H1 (cell line): Measurements from ENCODE around the gene SPOP. TPM values are rescaled to one million over a fixed set of nuclear protein-coding genes. Genes with fewer than 3 reads are reported as not detected.

Experiments used
- BCL11A ChIP-seq, 2 experiments: IDR thresholded peaks; one replicate each; pipeline ENCODE4 v1.6.1; 2011; ENCODE audit warnings: low read depth in 2 of 2, low read length in 2 of 2, mild to moderate bottlenecking in 2 of 2
- EZH2 ChIP-seq: fragments of 200-600 bp; sonication (generic); IDR thresholded peaks from 2 replicates; pipeline ENCODE4 v1.7.1; 2012; ENCODE audit warnings: low read depth, mild to moderate bottlenecking, moderate library complexity, low read length, inconsistent platforms; ENCODE audit not compliant: severe bottlenecking
- HDAC2 ChIP-seq, 2 experiments: fragments of 300-600 bp in 1 of 2; sonication (generic) in 1 of 2; IDR thresholded peaks; 2 replicates each; pipeline ENCODE4 v1.6.1; 2011 to 2012; ENCODE audit warnings: low read depth in 2 of 2, low read length in 2 of 2, mild to moderate bottlenecking in 2 of 2, moderate library complexity in 2 of 2, borderline replicate concordance in 1 of 2, inconsistent platforms in 1 of 2
- SAP30 ChIP-seq: fragments of 300-600 bp; sonication (generic); IDR thresholded peaks from 2 replicates; pipeline ENCODE4 v1.7.1; 2012; ENCODE audit warnings: low read length, moderate library complexity, mild to moderate bottlenecking, inconsistent platforms; ENCODE audit not compliant: insufficient read depth, insufficient replicate concordance
- polyA plus RNA-seq, 7 experiments: library from polyadenylated mRNA; depleted of rRNA in 3 of 7; stranded (reverse) in 5 of 7; unstranded in 2 of 7; fragments of >200 nt in 5 of 7; fragments of 200-250 nt in 2 of 7; gene quantifications; 1 replicate in 5 of 7; 2 replicates in 1 of 7; 4 replicates in 1 of 7; pipeline versions ENCODE4 v1.2.1 to v1.2.3, GENCODE V29; 2011 to 2013; ENCODE audit warnings: missing spikeins in 2 of 7, mixed read lengths in 2 of 7
- total RNA-seq: library from RNA; stranded (reverse); fragmentation: NEBNext Ultra II Directional; extraction: Animal tissue kit (Norgen Biotek cat#: 25700); gene quantifications from 2 replicates; pipeline ENCODE4 v1.2.1, GENCODE V29; 2021
- TF ChIP-seq, protein P1 (sequence below): IDR thresholded peaks from 2 replicates; pipeline ENCODE4 v1.6.1; 2012; ENCODE audit warnings: inconsistent platforms

SPOP gene
- total and polyA plus RNA-seq, 2 of the 8 experiments (the other 6 are each of a cell fraction or from before 2014, with no cell fraction given), result 13.3 to 25.6 TPM

DNA sequence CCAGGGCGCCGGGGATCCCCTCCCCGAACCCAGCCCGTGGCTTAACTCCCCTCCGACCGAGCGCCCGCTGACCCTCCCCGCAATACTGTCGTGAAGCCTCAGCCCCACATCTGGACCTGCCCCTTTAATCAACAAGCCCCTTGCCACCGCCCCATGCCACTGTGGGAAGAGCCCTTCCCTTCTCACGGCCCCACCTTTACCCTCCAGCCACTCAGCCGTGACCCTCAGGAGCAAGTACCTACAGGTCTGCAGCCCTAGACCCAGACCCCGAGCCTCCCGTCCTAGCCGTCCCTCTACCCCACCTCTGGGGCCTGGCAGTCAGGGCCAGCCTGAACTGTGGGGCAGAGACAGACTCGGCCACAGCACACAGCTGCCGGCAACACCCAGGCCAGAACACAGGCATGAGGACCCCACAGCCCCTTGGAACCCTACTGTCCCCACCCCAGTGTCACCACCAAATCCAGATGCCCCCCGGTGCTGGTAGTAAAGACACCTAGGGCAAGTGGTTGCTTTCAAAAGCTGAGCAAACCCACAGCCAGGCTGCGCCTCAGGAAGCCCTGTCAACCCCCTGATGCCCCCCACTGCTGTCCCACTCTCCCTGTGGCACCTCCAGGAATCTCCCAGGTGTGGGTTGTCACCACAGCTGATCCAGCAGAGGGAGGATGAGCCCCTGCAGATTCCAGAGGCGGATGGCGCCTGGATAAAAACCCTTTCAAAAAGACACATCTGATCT, 100.8 kb downstream of the SPOP start (continued):
- TF ChIP-seq, protein P1, sequence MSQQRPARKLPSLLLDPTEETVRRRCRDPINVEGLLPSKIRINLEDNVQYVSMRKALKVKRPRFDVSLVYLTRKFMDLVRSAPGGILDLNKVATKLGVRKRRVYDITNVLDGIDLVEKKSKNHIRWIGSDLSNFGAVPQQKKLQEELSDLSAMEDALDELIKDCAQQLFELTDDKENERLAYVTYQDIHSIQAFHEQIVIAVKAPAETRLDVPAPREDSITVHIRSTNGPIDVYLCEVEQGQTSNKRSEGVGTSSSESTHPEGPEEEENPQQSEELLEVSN, result no peak
- TF ChIP-seq SAP30 (no peak), BCL11A (IDR thresholded peaks at IDR 0.05; ENCODE audit: low read depth in 2 of 2, low read length in 2 of 2) (no peak), EZH2 (no peak), HDAC2 (IDR thresholded peaks at IDR 0.05; ENCODE audit: borderline replicate concordance in 1 of 2, low read depth in 2 of 2, low read length in 2 of 2) (no peak)
